ENCODE measurements around the gene TMEM204.

TMEM204 gene

GRCh38 chr16:1551166-1551565 lies 17.7 kb downstream of the TMEM204 start:
- no peaks in the 10 kb centered on the region for H3K27me3 ChIP-seq (ENCODE audit: control insufficient read depth in 1 of 2, insufficient read depth in 2 of 2, low read length in 2 of 2)
- H3K27ac ChIP-seq (ENCODE audit: low read length) = peak overlapping the region; percentile 49
- no peak overlapping the region for H3K4me3 ChIP-seq (ENCODE audit: low read length in 2 of 2)
- H3K9ac ChIP-seq (ENCODE audit: low read length in 2 of 2) = no peak overlapping the region
- H3K9me3 ChIP-seq (ENCODE audit: control insufficient read depth in 2 of 2, low read length in 2 of 2) = no peaks in the 10 kb centered on the region
- H3K4me1 ChIP-seq (ENCODE audit: control insufficient read depth, insufficient read depth, low read length) = peaks cover 63% of the 10 kb centered on the region
- H3K36me3 ChIP-seq (ENCODE audit: control insufficient read depth in 2 of 2, insufficient read depth in 2 of 2, low read length in 2 of 2) = peaks cover 5 to 13% of the 10 kb centered on the region in 2 donors

- Histone ChIP-seq H3K36me3 (ENCODE audit: control insufficient read depth in 2 of 2, insufficient read depth in 2 of 2, low read length in 2 of 2) (peaks cover 8 to 16% of the 10 kb centered on the region in 2 donors), H3K27me3 (ENCODE audit: control insufficient read depth in 1 of 2, insufficient read depth in 2 of 2, low read length in 2 of 2) (no peaks in the 10 kb centered on the region), H3K27ac (ENCODE audit: low read length) (no peak overlapping the region), H3K4me3 (ENCODE audit: low read length in 2 of 2) (no peak overlapping the region), H3K4me1 (ENCODE audit: control insufficient read depth, insufficient read depth, low read length) (peaks cover 54% of the 10 kb centered on the region), H3K9ac (ENCODE audit: low read length in 2 of 2) (no peak overlapping the region), H3K9me3 (ENCODE audit: control insufficient read depth in 2 of 2, low read length in 2 of 2) (no peaks in the 10 kb centered on the region)
These were observed 18.7 kb downstream of the TMEM204 start for GRCh38 chr16:1552129-1552528.

DNA sequence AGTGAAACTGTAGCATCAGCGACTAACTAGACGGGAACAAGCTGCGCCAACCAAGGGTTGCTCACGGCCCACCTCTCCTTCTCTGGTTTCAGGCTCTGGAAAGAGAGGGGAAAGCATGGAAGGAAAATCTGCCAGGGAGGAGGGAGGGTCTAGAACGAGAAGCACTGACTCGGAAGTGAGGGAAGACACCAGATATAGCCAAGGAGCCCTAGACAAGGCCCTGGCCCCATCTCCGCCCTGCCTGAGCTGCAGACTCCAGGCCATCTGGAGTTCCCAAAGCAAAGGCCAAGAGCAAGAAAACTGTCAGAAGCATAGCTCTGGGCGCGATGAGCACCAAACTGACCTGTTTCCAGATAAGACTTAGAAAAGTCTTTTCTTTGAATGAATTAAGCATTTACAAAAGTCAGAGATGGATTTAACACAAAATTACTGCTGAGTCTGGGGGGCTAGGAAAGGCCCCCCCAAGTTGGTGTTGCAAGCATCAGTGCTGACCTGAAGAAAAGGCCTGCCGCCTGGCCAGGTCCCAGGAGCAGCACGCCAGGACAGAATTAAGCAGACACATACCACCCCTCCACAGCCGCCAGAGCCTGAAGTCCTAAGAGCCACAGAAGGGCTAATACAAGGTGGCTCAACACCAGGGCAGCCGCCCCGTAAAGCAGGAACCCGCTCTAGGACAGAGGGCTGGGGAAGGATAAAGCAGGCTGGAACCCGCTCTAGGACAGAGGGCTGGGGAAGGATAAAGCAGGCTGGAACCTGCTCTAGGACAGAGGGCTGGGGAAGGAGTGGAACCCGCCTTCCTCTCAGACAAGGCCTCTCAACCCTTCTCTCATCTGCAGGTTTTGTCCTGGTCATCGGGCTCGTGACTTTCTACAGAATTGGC lies 20.7 kb downstream of the TMEM204 start:
- Histone ChIP-seq H3K4me1 (ENCODE audit: control insufficient read depth, insufficient read depth, low read length) (peaks cover 35% of the 10 kb centered on the region), H3K36me3 (ENCODE audit: control insufficient read depth in 2 of 2, insufficient read depth in 2 of 2, low read length in 2 of 2) (peaks cover 15 to 28% of the 10 kb centered on the region in 2 donors), H3K4me3 (ENCODE audit: low read length in 2 of 2) (no peak overlapping the region), H3K27me3 (ENCODE audit: control insufficient read depth in 1 of 2, insufficient read depth in 2 of 2, low read length in 2 of 2) (no peaks in the 10 kb centered on the region), H3K27ac (ENCODE audit: low read length) (no peak overlapping the region), H3K9ac (ENCODE audit: low read length in 2 of 2) (no peak overlapping the region), H3K9me3 (ENCODE audit: control insufficient read depth in 2 of 2, low read length in 2 of 2) (no peaks in the 10 kb centered on the region)

DNA sequence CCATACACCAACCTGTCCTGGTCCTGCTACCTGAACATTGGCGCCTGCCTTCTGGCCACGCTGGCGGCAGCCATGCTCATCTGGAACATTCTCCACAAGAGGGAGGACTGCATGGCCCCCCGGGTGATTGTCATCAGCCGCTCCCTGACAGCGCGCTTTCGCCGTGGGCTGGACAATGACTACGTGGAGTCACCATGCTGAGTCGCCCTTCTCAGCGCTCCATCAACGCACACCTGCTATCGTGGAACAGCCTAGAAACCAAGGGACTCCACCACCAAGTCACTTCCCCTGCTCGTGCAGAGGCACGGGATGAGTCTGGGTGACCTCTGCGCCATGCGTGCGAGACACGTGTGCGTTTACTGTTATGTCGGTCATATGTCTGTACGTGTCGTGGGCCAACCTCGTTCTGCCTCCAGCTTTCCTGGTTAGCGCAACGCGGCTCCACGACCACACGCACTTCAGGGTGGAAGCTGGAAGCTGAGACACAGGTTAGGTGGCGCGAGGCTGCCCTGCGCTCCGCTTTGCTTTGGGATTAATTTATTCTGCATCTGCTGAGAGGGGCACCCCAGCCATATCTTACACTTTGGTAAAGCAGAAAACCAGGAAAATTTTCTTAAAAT lies 21.5 kb downstream of the TMEM204 start:
- Histone ChIP-seq H3K4me1 (ENCODE audit: control insufficient read depth, insufficient read depth, low read length) (peaks cover 27% of the 10 kb centered on the region), H3K27ac (ENCODE audit: low read length) (no peak overlapping the region), H3K4me3 (ENCODE audit: low read length in 2 of 2) (no peak overlapping the region), H3K36me3 (ENCODE audit: control insufficient read depth in 2 of 2, insufficient read depth in 2 of 2, low read length in 2 of 2) (peaks cover 21 to 35% of the 10 kb centered on the region in 2 donors), H3K9ac (ENCODE audit: low read length in 2 of 2) (no peak overlapping the region), H3K27me3 (ENCODE audit: control insufficient read depth in 1 of 2, insufficient read depth in 2 of 2, low read length in 2 of 2) (no peaks in the 10 kb centered on the region), H3K9me3 (ENCODE audit: control insufficient read depth in 2 of 2, low read length in 2 of 2) (no peaks in the 10 kb centered on the region)

DNA sequence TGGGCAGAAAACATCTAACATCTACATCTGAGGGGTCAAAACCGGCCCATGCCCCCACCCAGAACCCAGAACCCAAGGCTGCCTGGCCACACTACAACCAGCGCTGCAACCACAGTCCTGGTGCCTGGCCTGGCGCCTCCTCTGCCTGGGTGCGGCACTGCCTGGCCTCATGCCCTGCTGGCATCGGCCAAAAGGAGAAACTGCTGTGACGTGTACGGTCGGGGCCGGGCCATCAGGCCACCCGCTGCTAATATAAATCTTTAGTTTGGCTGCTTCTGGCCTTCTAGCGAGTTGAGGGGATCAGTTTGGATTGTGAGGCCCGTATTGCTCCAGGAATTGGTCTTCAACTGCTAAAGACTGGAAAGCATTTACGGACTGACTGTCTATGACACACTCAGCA lies 22.8 kb downstream of the TMEM204 start:
- peaks cover 29 to 45% of the 10 kb centered on the region in 2 donors for H3K36me3 ChIP-seq (ENCODE audit: control insufficient read depth in 2 of 2, insufficient read depth in 2 of 2, low read length in 2 of 2)
- no peaks in the 10 kb centered on the region for H3K27me3 ChIP-seq (ENCODE audit: control insufficient read depth in 1 of 2, insufficient read depth in 2 of 2, low read length in 2 of 2)
- H3K9ac ChIP-seq (ENCODE audit: low read length in 2 of 2) = no peak overlapping the region
- H3K27ac ChIP-seq (ENCODE audit: low read length) = no peak overlapping the region
- H3K4me3 ChIP-seq (ENCODE audit: low read length in 2 of 2) = no peak overlapping the region
- H3K4me1 ChIP-seq (ENCODE audit: control insufficient read depth, insufficient read depth, low read length) = peaks cover 14% of the 10 kb centered on the region
- no peaks in the 10 kb centered on the region for H3K9me3 ChIP-seq (ENCODE audit: control insufficient read depth in 2 of 2, low read length in 2 of 2)

DNA sequence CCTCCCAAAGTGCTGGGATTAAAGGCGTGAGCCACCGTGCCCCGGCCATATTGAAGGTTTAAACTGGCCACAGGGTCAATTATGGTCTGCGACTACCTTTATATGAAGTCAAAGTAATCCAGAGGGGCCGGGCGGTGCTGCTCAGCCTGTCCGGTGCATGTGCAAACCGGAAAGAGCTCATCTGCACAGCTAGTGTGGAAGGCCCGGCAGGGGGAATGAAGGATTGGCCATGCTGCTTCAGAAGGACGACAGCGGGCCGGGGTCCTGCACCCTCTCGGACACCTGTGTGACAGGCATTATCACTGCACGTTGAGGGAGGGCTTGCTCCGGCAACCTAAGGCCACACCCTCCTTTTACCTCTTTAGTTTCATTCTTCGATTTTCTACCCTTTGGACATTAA lies 23.6 kb downstream of the TMEM204 start:
- peaks cover 35 to 53% of the 10 kb centered on the region in 2 donors for H3K36me3 ChIP-seq (ENCODE audit: control insufficient read depth in 2 of 2, insufficient read depth in 2 of 2, low read length in 2 of 2)
- H3K9me3 ChIP-seq (ENCODE audit: control insufficient read depth in 2 of 2, low read length in 2 of 2) = no peaks in the 10 kb centered on the region
- peaks cover 11% of the 10 kb centered on the region for H3K4me1 ChIP-seq (ENCODE audit: control insufficient read depth, insufficient read depth, low read length)
- H3K4me3 ChIP-seq (ENCODE audit: low read length in 2 of 2) = no peak overlapping the region
- H3K27me3 ChIP-seq (ENCODE audit: control insufficient read depth in 1 of 2, insufficient read depth in 2 of 2, low read length in 2 of 2) = no peaks in the 10 kb centered on the region
- no peak overlapping the region for H3K9ac ChIP-seq (ENCODE audit: low read length in 2 of 2)
- no peak overlapping the region for H3K27ac ChIP-seq (ENCODE audit: low read length)

DNA sequence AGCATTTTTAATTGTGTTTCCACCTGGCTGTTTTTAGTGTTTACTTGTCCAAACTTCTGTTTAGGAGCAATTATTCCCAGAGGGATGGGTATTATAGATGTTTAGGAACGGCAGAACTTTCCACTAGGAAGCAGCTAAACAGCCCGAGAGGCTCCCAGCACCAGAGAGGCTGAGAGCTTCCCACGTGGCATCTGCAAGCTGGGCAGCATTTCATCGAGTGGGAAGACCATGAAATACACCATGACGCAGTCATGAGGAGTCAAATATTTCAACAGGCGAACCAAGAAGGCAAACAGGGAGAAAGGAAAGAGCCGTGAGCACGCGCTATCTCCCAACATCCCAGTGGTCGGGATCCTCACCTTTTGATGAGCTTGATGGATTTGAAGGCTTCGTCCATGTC lies 24.1 kb downstream of the TMEM204 start:
- Histone ChIP-seq H3K9ac (ENCODE audit: low read length in 2 of 2) (no peak overlapping the region), H3K27ac (ENCODE audit: low read length) (no peak overlapping the region), H3K36me3 (ENCODE audit: control insufficient read depth in 2 of 2, insufficient read depth in 2 of 2, low read length in 2 of 2) (peaks cover 35 to 56% of the 10 kb centered on the region in 2 donors), H3K27me3 (ENCODE audit: control insufficient read depth in 1 of 2, insufficient read depth in 2 of 2, low read length in 2 of 2) (no peaks in the 10 kb centered on the region), H3K9me3 (ENCODE audit: control insufficient read depth in 2 of 2, low read length in 2 of 2) (no peaks in the 10 kb centered on the region), H3K4me3 (ENCODE audit: low read length in 2 of 2) (no peak overlapping the region), H3K4me1 (ENCODE audit: control insufficient read depth, insufficient read depth, low read length) (peaks cover 11% of the 10 kb centered on the region)

GRCh38 chr16:1559446-1559975 lies 26.0 kb downstream of the TMEM204 start:
- Histone ChIP-seq H3K9me3 (ENCODE audit: control insufficient read depth in 2 of 2, low read length in 2 of 2) (no peaks in the 10 kb centered on the region), H3K9ac (ENCODE audit: low read length in 2 of 2) (no peak overlapping the region), H3K36me3 (ENCODE audit: control insufficient read depth in 2 of 2, insufficient read depth in 2 of 2, low read length in 2 of 2) (peaks cover 35 to 58% of the 10 kb centered on the region in 2 donors), H3K4me3 (ENCODE audit: low read length in 2 of 2) (no peak overlapping the region), H3K27me3 (ENCODE audit: control insufficient read depth in 1 of 2, insufficient read depth in 2 of 2, low read length in 2 of 2) (no peaks in the 10 kb centered on the region), H3K4me1 (ENCODE audit: control insufficient read depth, insufficient read depth, low read length) (peaks cover 2% of the 10 kb centered on the region), H3K27ac (ENCODE audit: low read length) (no peak overlapping the region)

DNA sequence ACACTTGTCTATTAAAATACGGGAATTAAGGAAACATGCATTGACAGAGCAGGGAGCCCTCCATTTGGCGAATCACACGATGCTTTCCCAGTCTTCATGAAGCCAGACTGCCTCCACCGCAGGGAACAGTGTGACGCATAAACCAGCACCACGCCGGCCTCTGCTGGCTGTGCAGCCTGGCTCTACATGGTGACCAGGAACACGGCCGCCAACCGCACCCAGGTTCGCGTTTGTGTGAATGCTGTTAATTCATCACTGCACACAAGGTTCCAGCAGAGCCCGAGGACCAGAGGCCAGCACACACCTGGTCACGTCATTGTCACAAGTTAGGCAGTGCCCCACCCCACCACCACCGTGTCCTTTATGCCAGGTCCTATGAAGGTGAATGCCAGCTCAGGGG lies 26.7 kb downstream of the TMEM204 start:
- no peak overlapping the region for H3K27ac ChIP-seq (ENCODE audit: low read length)
- H3K4me1 ChIP-seq (ENCODE audit: control insufficient read depth, insufficient read depth, low read length) = no peaks in the 10 kb centered on the region
- H3K9ac ChIP-seq (ENCODE audit: low read length in 2 of 2) = no peak overlapping the region
- peaks cover 31 to 53% of the 10 kb centered on the region in 2 donors for H3K36me3 ChIP-seq (ENCODE audit: control insufficient read depth in 2 of 2, insufficient read depth in 2 of 2, low read length in 2 of 2)
- no peak overlapping the region for H3K4me3 ChIP-seq (ENCODE audit: low read length in 2 of 2)
- H3K9me3 ChIP-seq (ENCODE audit: control insufficient read depth in 2 of 2, low read length in 2 of 2) = no peaks in the 10 kb centered on the region
- H3K27me3 ChIP-seq (ENCODE audit: control insufficient read depth in 1 of 2, insufficient read depth in 2 of 2, low read length in 2 of 2) = no peaks in the 10 kb centered on the region

- H3K9me3 ChIP-seq (ENCODE audit: control insufficient read depth in 2 of 2, low read length in 2 of 2) = no peaks in the 10 kb centered on the region
- H3K4me3 ChIP-seq (ENCODE audit: low read length in 2 of 2) = no peak overlapping the region
- no peak overlapping the region for H3K27ac ChIP-seq (ENCODE audit: low read length)
- H3K27me3 ChIP-seq (ENCODE audit: control insufficient read depth in 1 of 2, insufficient read depth in 2 of 2, low read length in 2 of 2) = no peaks in the 10 kb centered on the region
- H3K36me3 ChIP-seq (ENCODE audit: control insufficient read depth in 2 of 2, insufficient read depth in 2 of 2, low read length in 2 of 2) = peaks cover 31 to 56% of the 10 kb centered on the region in 2 donors
- no peak overlapping the region for H3K9ac ChIP-seq (ENCODE audit: low read length in 2 of 2)
- no peaks in the 10 kb centered on the region for H3K4me1 ChIP-seq (ENCODE audit: control insufficient read depth, insufficient read depth, low read length)
These were observed 27.4 kb downstream of the TMEM204 start for GRCh38 chr16:1560866-1561265.
